Endodermal cell (in vitro differentiated cells): Measurements from ENCODE around the gene RAPGEF1. TPM values are rescaled to one million over a fixed set of nuclear protein-coding genes. Genes with fewer than 3 reads are reported as not detected.
A peak's percentile ranks its signal among the peaks of the same experiment; 100 is the strongest.

Experiments
- DNase-seq: peaks from one replicate; pipeline ENCODE4 v3.0.0-alpha.2; 2017
- H3K27ac ChIP-seq: 2 replicates; pipeline ENCODE4 v1.5.1; 2013; ENCODE audit warnings: mild to moderate bottlenecking, low read depth, low read length, moderate library complexity
- H3K27me3 ChIP-seq: 2 replicates; pipeline ENCODE4 v1.6.1; 2013; ENCODE audit warnings: mild to moderate bottlenecking, low read length, moderate library complexity; ENCODE audit not compliant: insufficient read depth, control insufficient read depth, poor library complexity, severe bottlenecking
- H3K36me3 ChIP-seq: 2 replicates; pipeline ENCODE4 v1.7.0; 2013; ENCODE audit warnings: mild to moderate bottlenecking, low read length, moderate library complexity; ENCODE audit not compliant: control insufficient read depth, insufficient read depth
- H3K4me1 ChIP-seq: one replicate; pipeline ENCODE4 v1.7.0; 2013; ENCODE audit warnings: low read length; ENCODE audit not compliant: control insufficient read depth, insufficient read depth
- H3K4me3 ChIP-seq: 2 replicates; pipeline ENCODE4 v1.5.1; 2013; ENCODE audit warnings: mild to moderate bottlenecking, low read length, moderate library complexity
- H3K9ac ChIP-seq: 2 replicates; pipeline ENCODE4 v1.6.1; 2013; ENCODE audit warnings: mild to moderate bottlenecking, low read length, moderate library complexity; ENCODE audit not compliant: poor library complexity, severe bottlenecking; ENCODE audit errors: extremely low read depth
- H3K9me3 ChIP-seq: 2 replicates; pipeline ENCODE4 v1.6.1; 2013; ENCODE audit warnings: mild to moderate bottlenecking, low read length, moderate library complexity; ENCODE audit not compliant: control insufficient read depth
- H3K27ac Mint-ChIP-seq: 2 replicates; pipeline ENCODE4 v1.8.0; 2020; ENCODE audit warnings: mixed read lengths
- H3K27me3 Mint-ChIP-seq: 2 replicates; pipeline ENCODE4 v1.8.0; 2021; ENCODE audit warnings: mild to moderate bottlenecking, mixed read lengths; ENCODE audit not compliant: insufficient read depth
- H3K36me3 Mint-ChIP-seq: 2 replicates; pipeline ENCODE4 v1.8.0; 2020; ENCODE audit warnings: low read depth, mixed read lengths
- H3K4me1 Mint-ChIP-seq: 2 replicates; pipeline ENCODE4 v1.8.0; 2020; ENCODE audit warnings: mixed read lengths
- H3K4me3 Mint-ChIP-seq: 2 replicates; pipeline ENCODE4 v1.8.0; 2020; ENCODE audit warnings: mild to moderate bottlenecking, moderate library complexity, mixed read lengths
- H3K9me3 Mint-ChIP-seq: 2 replicates; pipeline ENCODE4 v1.8.0; 2020; ENCODE audit warnings: mild to moderate bottlenecking, mixed read lengths
- WGBS, 2 experiments: methylation state at CpG; one replicate each; pipeline versions ENCODE4 v1.1.5 to v1.1.7; 2013; ENCODE audit warnings: missing lambda C conversion rate in 2 of 2, mixed read lengths in 1 of 2; ENCODE audit not compliant: insufficient coverage in 1 of 2, insufficient read length in 1 of 2; 5-methylcytosine and 5-hydroxymethylcytosine counted together
- total RNA-seq, 2 donors: library from RNA; stranded (reverse); fragmentation: NEBNext Ultra II Directional in 1 of 2; extraction: Animal tissue kit (Norgen Biotek cat#: 25700) in 1 of 2; gene quantifications; 2 replicates in 1 of 2; 3 replicates in 1 of 2; pipeline ENCODE4 v1.2.1, GENCODE V29; 2021
- TF ChIP-seq, protein P1 (sequence below): fragments of 200-600 bp; sonication (generic); conservative IDR thresholded peaks from 2 replicates; pipeline ENCODE4 v1.5.0; 2021; ENCODE audit warnings: antibody characterized with exemption, mild to moderate bottlenecking

Gene RAPGEF1
- total RNA-seq, 2 donors from 2014 or later, result 63.4 to 85.5 TPM

DNA sequence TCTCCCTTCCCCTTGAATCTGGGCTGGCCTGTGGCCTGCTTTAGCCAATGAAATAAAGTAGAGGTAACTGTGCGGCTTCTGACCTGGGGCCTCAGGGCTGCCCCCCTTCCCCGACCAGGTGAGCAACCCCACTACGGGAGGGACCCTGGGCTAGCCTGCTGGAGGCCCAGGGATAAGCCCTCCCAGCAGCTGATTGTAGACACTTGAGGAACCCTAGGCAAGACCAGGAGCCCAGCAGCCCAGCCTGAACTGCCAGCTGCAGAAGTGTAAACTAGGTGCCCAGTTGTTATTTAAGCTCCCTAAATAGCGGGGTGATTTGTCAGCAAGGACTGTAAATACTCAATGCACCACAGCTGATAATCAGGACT is 41.3 kb downstream of the RAPGEF1 start:
- DNase-seq, result peak; percentile 70
- WGBS, 2 experiments, result 90 to 100% methylated on average over 1 to 4 of the region's 4 CpGs
- H3K9me3 ChIP-seq, result no peaks in the 10 kb centered on the region
- Mint-ChIP-seq H3K9me3 (no peaks in the 10 kb centered on the region), H3K27me3 (no peaks in the 10 kb centered on the region), H3K36me3 (no peaks in the 10 kb centered on the region), H3K27ac (peak overlapping the region; percentile 36), H3K4me3 (no peak overlapping the region), H3K4me1 (peaks cover 73% of the 10 kb centered on the region)
- no peak overlapping the region for H3K9ac ChIP-seq
- TF ChIP-seq, protein P1, sequence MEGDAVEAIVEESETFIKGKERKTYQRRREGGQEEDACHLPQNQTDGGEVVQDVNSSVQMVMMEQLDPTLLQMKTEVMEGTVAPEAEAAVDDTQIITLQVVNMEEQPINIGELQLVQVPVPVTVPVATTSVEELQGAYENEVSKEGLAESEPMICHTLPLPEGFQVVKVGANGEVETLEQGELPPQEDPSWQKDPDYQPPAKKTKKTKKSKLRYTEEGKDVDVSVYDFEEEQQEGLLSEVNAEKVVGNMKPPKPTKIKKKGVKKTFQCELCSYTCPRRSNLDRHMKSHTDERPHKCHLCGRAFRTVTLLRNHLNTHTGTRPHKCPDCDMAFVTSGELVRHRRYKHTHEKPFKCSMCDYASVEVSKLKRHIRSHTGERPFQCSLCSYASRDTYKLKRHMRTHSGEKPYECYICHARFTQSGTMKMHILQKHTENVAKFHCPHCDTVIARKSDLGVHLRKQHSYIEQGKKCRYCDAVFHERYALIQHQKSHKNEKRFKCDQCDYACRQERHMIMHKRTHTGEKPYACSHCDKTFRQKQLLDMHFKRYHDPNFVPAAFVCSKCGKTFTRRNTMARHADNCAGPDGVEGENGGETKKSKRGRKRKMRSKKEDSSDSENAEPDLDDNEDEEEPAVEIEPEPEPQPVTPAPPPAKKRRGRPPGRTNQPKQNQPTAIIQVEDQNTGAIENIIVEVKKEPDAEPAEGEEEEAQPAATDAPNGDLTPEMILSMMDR, result no peak
- H3K4me1 ChIP-seq, result peaks cover 11% of the 10 kb centered on the region
- H3K36me3 ChIP-seq, result no peaks in the 10 kb centered on the region
- no peaks in the 10 kb centered on the region for H3K27me3 ChIP-seq
- H3K4me3 ChIP-seq, result no peak overlapping the region
- H3K27ac ChIP-seq, result no peak overlapping the region

DNA sequence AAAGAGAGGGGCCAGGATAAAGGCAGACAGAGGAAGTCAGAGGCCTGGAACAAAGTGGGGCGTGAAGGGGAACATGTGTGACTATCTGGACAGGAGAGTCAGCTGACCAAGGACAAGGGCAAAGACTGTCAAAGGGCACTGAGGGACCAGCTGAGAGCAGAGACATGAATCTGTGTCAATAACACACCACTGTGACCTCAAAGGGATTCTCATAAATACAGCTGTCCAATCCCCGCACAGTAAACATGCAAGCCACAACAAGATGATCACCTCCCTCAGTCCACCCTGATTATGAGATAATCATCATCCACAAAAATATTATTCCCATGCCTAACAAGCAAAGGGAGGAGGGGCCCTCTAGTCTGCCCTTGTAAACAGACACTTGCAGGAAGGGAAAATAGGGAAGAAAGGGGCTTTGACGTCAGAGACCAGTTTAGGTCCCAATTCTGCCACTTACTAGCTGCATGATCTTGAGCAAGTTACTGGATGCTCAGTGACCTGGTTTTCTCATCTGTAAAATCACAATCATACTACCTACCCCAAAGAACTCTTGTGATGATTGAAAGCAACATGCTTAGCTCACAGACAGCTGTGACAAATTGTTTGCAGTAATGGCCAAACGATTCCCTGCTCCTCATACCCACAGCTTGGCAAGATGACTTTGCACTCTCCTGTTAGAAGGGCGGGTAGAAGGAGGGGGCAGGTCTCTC is 41.8 kb downstream of the RAPGEF1 start:
- Histone ChIP-seq H3K4me1 (peaks cover 11% of the 10 kb centered on the region), H3K36me3 (no peaks in the 10 kb centered on the region), H3K9ac (no peak overlapping the region), H3K27ac (no peak overlapping the region), H3K9me3 (no peaks in the 10 kb centered on the region), H3K27me3 (no peaks in the 10 kb centered on the region), H3K4me3 (no peak overlapping the region)
- TF ChIP-seq, protein P1, result no peak
- Mint-ChIP-seq H3K9me3 (no peaks in the 10 kb centered on the region), H3K27ac (peak overlapping the region; percentile 74), H3K4me1 (peaks cover 78% of the 10 kb centered on the region), H3K4me3 (no peak overlapping the region), H3K27me3 (no peaks in the 10 kb centered on the region), H3K36me3 (no peaks in the 10 kb centered on the region)
- WGBS, 2 experiments, result 75 to 81% methylated on average over 2 to 5 of the region's 5 CpGs
- no peak for DNase-seq

DNA sequence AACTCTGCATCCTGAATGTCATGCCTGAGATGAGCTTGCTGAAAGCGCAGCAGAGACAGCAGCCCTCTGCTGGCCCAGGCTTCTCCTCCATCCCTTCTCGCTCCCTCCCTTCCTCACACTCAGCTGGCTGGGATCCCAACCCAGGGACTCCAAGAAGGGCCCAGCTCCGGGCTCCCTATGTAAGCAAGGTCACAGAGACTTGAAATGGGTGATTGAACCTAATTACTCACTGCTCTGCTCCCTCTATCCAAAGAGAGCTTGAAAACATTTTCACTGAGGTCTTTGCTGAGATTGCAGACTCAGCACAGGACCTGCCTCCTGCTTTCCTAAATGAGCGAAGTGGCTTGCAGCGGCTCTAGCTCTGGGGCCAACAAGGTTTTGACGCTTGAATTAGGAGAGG is 42.8 kb downstream of the RAPGEF1 start:
- H3K4me3 Mint-ChIP-seq, result no peak overlapping the region
- TF ChIP-seq, protein P1, result peak; percentile 61
- H3K27me3 Mint-ChIP-seq, result no peaks in the 10 kb centered on the region
- no peaks in the 10 kb centered on the region for H3K9me3 ChIP-seq
- H3K27ac Mint-ChIP-seq, result peak overlapping the region; percentile 35
- H3K27ac ChIP-seq, result no peak overlapping the region
- H3K4me1 ChIP-seq, result peaks cover 11% of the 10 kb centered on the region
- DNase-seq, result peak; percentile 78
- H3K36me3 ChIP-seq, result no peaks in the 10 kb centered on the region
- no peaks in the 10 kb centered on the region for H3K27me3 ChIP-seq
- no peak overlapping the region for H3K4me3 ChIP-seq
- H3K9me3 Mint-ChIP-seq, result no peaks in the 10 kb centered on the region
- no peaks in the 10 kb centered on the region for H3K36me3 Mint-ChIP-seq
- peaks cover 83% of the 10 kb centered on the region for H3K4me1 Mint-ChIP-seq
- H3K9ac ChIP-seq, result no peak overlapping the region
- 72 to 80% methylated on average over 4 to 6 of the region's 6 CpGs for WGBS, 2 experiments
